Immature natural killer cell (primary cell): Measurements from ENCODE around the gene STARD8. TPM values are rescaled to one million over a fixed set of nuclear protein-coding genes. Genes with fewer than 3 reads are reported as not detected.
"Not testable (repeated sequence)": the region's sequence is repeated elsewhere in the genome, so short reads cannot be mapped to it uniquely, and the experiment has no call there.

Experiments used
- DNase-seq, 3 donors: peaks; one replicate each; pipeline ENCODE4 v3.0.0; 2022; ENCODE audit warnings: mixed read lengths in 1 of 3
- H3K27ac Mint-ChIP-seq, 6 donors: one replicate each; pipeline ENCODE4 v1.8.0; 2020; ENCODE audit warnings: mixed read lengths in 6 of 6, mild to moderate bottlenecking in 5 of 6, inconsistent platforms in 4 of 6, moderate library complexity in 3 of 6
- H3K27me3 Mint-ChIP-seq, 3 donors: one replicate each; pipeline ENCODE4 v1.8.0; 2020 to 2021; ENCODE audit warnings: low read depth in 3 of 3, mild to moderate bottlenecking in 3 of 3, mixed read lengths in 3 of 3, moderate library complexity in 3 of 3, inconsistent platforms in 1 of 3
- H3K36me3 Mint-ChIP-seq, 3 donors: one replicate each; pipeline ENCODE4 v1.8.0; 2020; ENCODE audit warnings: mixed read lengths in 3 of 3, inconsistent platforms in 2 of 3, mild to moderate bottlenecking in 2 of 3
- H3K4me1 Mint-ChIP-seq, 2 donors: one replicate each; pipeline ENCODE4 v1.8.0; 2020; ENCODE audit warnings: inconsistent platforms in 2 of 2, mild to moderate bottlenecking in 2 of 2, mixed read lengths in 2 of 2, moderate library complexity in 1 of 2
- H3K4me3 Mint-ChIP-seq, 5 donors: one replicate each; pipeline ENCODE4 v1.8.0; 2020; ENCODE audit warnings: mild to moderate bottlenecking in 5 of 5, mixed read lengths in 5 of 5, inconsistent platforms in 3 of 5, moderate library complexity in 3 of 5
- H3K9me3 Mint-ChIP-seq, 6 donors: one replicate each; pipeline ENCODE4 v1.8.0; 2020; ENCODE audit warnings: mild to moderate bottlenecking in 6 of 6, mixed read lengths in 6 of 6, inconsistent platforms in 4 of 6, moderate library complexity in 3 of 6
- polyA plus RNA-seq, 3 donors: library from polyadenylated mRNA; unstranded; fragments of 300-500 nt; fragmentation: Illumina TruSeq; gene quantifications; one replicate each; pipeline ENCODE4 v1.2.3, GENCODE V29; 2021

Gene STARD8
- polyA plus RNA-seq, 3 donors from 2014 or later, result 0.22 to 0.27 TPM; not detected in 1

GRCh38 chrX:68686097-68686977 is 38.9 kb downstream of the STARD8 start:
- DNase-seq, result no peak
- H3K9me3 Mint-ChIP-seq, result peaks cover 0 to 4% (median 0%) of the 10 kb centered on the region in 6 donors
- peak overlapping the region; percentile 41 to 80 (median 74) for H3K4me3 Mint-ChIP-seq
- peaks cover 8 to 10% of the 10 kb centered on the region in 2 donors for H3K4me1 Mint-ChIP-seq
- no peak overlapping the region for H3K27ac Mint-ChIP-seq
- no peaks in the 10 kb centered on the region for H3K36me3 Mint-ChIP-seq
- peaks cover 0 to 18% (median 2%) of the 10 kb centered on the region in 3 donors for H3K27me3 Mint-ChIP-seq

DNA sequence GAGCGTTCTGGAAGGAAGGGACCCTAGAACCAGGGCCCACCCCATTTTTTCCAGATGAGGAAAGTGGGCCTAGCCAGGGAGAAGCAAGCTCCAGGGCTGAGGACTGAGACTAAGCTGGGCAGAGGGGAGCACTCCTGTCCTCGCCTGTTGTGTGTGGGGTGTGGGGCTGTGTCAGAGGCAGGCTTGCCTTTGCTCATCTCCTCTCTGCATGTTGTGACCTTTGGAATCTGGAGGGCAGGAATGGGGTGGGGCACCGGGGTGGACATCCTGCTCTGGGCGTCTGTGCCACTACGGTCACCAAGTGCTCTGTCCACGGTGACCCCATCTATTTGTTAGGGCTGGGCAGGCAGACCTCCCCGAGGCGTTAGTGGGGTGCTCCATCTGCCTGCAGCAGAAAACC is 41.5 kb downstream of the STARD8 start:
- H3K4me3 Mint-ChIP-seq, H3K9me3 Mint-ChIP-seq, H3K27ac Mint-ChIP-seq, H3K4me1 Mint-ChIP-seq, DNase-seq, H3K36me3 Mint-ChIP-seq: not testable (repeated sequence)
- peaks cover 0 to 15% (median 2%) of the 10 kb centered on the region in 3 donors for H3K27me3 Mint-ChIP-seq

- no peak overlapping the region for H3K27ac Mint-ChIP-seq
- peaks cover 8 to 11% of the 10 kb centered on the region in 2 donors for H3K4me1 Mint-ChIP-seq
- H3K4me3 Mint-ChIP-seq, result no peak overlapping the region
These were observed 43.6 kb downstream of the STARD8 start for GRCh38 chrX:68690936-68691501.

GRCh38 chrX:68691921-68692320 is 44.5 kb downstream of the STARD8 start:
- Mint-ChIP-seq H3K36me3 (no peaks in the 10 kb centered on the region), H3K27ac (peak overlapping the region in 1 of 6 donors; percentile 77), H3K4me3 (peak overlapping the region in 1 of 5 donors; percentile 26), H3K4me1 (peaks cover 2 to 6% of the 10 kb centered on the region in 2 donors), H3K27me3 (peaks cover 0 to 9% (median 2%) of the 10 kb centered on the region in 3 donors), H3K9me3 (no peaks in the 10 kb centered on the region)
- no peak for DNase-seq

More at GRCh38 chrX:68690936-68691501, 43.6 kb downstream of the STARD8 start:
- H3K9me3 Mint-ChIP-seq, result peaks cover 0 to 2% (median 0%) of the 10 kb centered on the region in 6 donors
- peaks cover 0 to 11% (median 2%) of the 10 kb centered on the region in 3 donors for H3K27me3 Mint-ChIP-seq
- H3K36me3 Mint-ChIP-seq, result no peaks in the 10 kb centered on the region
- DNase-seq, result no peak

- Mint-ChIP-seq H3K4me3 (peak overlapping the region in 2 of 5 donors; percentile 31 to 43), H3K9me3 (no peaks in the 10 kb centered on the region), H3K27ac (no peak overlapping the region), H3K27me3 (peaks cover 0 to 9% (median 2%) of the 10 kb centered on the region in 3 donors), H3K36me3 (no peaks in the 10 kb centered on the region), H3K4me1 (peaks cover 0 to 5% of the 10 kb centered on the region in 2 donors)
- no peak for DNase-seq
These were observed 45.2 kb downstream of the STARD8 start for GRCh38 chrX:68692651-68693050.

GRCh38 chrX:68693481-68694434 is 46.3 kb downstream of the STARD8 start:
- H3K27ac Mint-ChIP-seq, result no peak overlapping the region

DNA sequence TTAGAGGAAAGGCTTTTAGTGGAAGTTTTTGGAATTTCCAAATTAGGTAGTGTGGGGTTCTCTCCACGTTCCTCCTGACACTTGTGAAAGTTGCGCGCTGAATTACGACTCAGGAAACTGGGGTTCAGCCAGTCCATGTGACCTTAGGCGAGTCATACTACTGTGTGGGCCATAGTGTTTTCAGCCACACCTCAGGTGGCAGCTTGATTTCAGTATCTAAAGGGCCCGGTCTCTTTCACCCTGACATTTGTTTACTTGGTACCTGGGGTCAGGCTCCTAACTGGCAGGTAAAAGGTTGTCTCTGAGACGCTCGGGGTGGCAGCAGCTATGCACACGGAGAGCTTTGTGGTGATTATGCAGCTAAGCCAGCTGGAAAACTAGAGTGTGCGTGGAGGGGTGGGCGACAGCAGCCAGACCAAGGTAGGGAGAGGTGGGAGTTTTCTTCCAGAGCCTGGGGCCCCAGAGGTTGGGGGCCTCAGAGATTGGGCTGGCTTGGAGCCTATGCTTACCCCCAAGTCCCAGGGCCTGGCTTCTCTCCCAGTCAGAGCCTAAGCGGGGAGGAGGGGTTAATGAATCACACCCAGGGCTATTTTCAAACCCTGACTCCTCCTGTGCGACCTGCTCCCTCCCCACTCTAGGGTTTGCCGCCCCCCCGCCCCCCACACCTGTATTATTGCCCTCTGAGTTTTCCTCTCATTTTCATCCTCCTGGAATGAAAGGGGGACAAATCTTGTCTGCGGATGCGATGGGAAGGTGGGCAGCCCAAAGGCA is 47.2 kb downstream of the STARD8 start:
- no peak for DNase-seq
- H3K27me3 Mint-ChIP-seq, result peaks cover 2 to 9% (median 4%) of the 10 kb centered on the region in 3 donors
- peak overlapping the region; percentile 52 to 77 (median 60) for H3K4me3 Mint-ChIP-seq
- no peak overlapping the region for H3K27ac Mint-ChIP-seq
- H3K4me1 Mint-ChIP-seq, result peaks cover 0 to 5% of the 10 kb centered on the region in 2 donors
- no peaks in the 10 kb centered on the region for H3K9me3 Mint-ChIP-seq
- no peaks in the 10 kb centered on the region for H3K36me3 Mint-ChIP-seq

More at GRCh38 chrX:68693481-68694434, 46.3 kb downstream of the STARD8 start:
- peak in 1 of 3 donors; percentile 2 for DNase-seq
- Mint-ChIP-seq H3K36me3 (no peaks in the 10 kb centered on the region), H3K4me3 (peak overlapping the region; percentile 52 to 77 (median 65)), H3K4me1 (peaks cover 0 to 5% of the 10 kb centered on the region in 2 donors), H3K27me3 (peaks cover 2 to 9% (median 3%) of the 10 kb centered on the region in 3 donors), H3K9me3 (no peaks in the 10 kb centered on the region)

GRCh38 chrX:68695206-68695845 is 47.9 kb downstream of the STARD8 start:
- H3K36me3 Mint-ChIP-seq, result no peaks in the 10 kb centered on the region
- no peak overlapping the region for H3K27ac Mint-ChIP-seq
- no peak for DNase-seq
- H3K4me1 Mint-ChIP-seq, result peaks cover 0 to 5% of the 10 kb centered on the region in 2 donors
- H3K9me3 Mint-ChIP-seq, result no peaks in the 10 kb centered on the region
- H3K4me3 Mint-ChIP-seq, result peak overlapping the region in 3 of 5 donors; percentile 23 to 33 (median 24)
- H3K27me3 Mint-ChIP-seq, result peaks cover 2 to 6% (median 4%) of the 10 kb centered on the region in 3 donors

DNA sequence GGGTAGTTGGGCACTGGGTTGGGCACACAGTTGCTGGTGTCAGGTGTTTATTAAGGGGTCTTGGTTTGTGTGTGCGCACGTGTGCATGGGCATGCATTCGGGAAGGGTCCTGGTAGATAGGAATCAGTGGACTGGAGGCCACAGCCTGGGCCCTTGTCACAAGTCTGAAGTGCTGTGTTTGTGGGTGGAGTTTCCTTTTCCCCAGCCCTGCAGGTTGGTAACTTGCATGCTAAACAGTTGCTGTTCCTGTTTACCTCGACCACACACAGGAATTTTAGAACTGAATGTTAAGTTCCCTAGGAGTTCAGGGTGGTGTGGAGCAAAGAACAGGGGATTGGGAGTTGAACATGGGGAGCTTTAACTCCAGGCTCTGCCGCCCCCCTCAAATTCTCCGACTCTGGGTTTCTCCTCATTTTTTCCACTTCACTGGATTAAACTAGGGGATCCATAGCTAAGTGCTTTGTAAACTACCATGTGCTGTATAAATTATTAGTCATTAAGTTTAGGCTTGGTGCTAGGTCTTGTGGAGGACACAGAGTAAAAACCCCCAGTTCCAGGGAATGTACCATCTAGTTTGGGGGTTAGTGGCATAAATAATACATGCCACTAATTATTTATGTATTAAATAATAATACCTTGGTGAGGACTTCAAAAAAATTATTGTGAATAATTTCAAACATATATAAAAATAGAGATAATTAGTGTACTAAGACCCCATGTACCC is 49.0 kb downstream of the STARD8 start:
- Mint-ChIP-seq H3K27me3 (peaks cover 4 to 5% (median 4%) of the 10 kb centered on the region in 3 donors), H3K4me3 (peak overlapping the region in 1 of 5 donors; percentile 30), H3K4me1 (peaks cover 0 to 5% of the 10 kb centered on the region in 2 donors), H3K9me3 (no peaks in the 10 kb centered on the region), H3K27ac (no peak overlapping the region), H3K36me3 (no peaks in the 10 kb centered on the region)
- DNase-seq, result no peak

DNA sequence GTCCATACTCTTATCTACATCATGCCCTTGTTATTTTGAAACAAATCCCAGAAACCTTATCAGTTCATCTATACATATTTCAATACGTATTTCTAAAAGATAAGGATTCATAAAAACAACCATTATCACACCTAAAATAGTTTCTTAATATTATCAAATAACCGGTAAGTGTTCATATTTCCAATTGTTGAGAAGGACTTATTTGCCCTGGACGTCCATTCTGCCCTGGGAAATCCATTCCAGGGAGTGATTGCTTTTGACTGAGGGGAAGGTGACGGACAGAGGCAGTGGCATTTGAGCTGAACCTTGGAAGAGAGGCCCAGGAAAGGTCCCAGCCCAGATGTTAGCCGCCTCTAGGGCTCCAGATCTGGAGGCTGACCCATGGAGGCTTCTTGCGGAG is 49.6 kb downstream of the STARD8 start:
- DNase-seq, result no peak
- H3K36me3 Mint-ChIP-seq, result no peaks in the 10 kb centered on the region
- no peaks in the 10 kb centered on the region for H3K9me3 Mint-ChIP-seq
- H3K27me3 Mint-ChIP-seq, result peaks cover 4 to 5% (median 4%) of the 10 kb centered on the region in 3 donors
- H3K27ac Mint-ChIP-seq, result no peak overlapping the region
- no peak overlapping the region for H3K4me3 Mint-ChIP-seq
- H3K4me1 Mint-ChIP-seq, result peaks cover 0 to 5% of the 10 kb centered on the region in 2 donors

DNA sequence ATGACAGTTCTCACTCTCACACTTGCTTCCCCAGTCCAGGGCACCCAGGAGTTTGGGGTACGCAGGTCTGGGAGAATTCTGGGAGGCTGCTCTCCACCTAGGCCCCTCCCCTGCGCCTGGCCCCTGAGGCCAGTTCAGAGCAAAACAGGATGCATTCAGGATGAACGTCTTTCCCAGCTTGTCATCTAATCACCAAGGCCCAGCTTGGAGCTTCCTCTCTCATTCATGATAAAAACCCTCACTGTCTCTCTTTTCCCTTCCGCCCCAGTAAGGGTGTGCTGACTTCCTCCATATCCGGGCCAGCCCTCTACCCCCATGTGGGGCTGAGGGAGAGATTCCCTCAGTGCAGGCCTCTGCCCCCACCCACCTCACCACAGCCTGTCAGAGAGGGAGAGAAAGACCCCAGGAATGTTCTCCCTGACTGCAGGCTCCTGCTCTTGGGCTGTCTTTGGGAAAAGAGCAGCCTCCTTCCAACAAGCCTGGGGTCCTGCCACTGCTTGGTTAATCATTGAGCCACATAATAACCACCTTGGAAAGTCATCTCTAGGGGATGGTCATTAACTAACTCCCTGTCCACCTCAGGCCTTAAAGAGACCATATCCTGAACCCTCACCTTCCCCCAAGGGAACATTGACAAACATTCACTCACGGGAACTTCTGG is 50.1 kb downstream of the STARD8 start:
- peaks cover 0 to 5% of the 10 kb centered on the region in 2 donors for H3K4me1 Mint-ChIP-seq
- H3K4me3 Mint-ChIP-seq, result no peak overlapping the region
- no peak overlapping the region for H3K27ac Mint-ChIP-seq
- no peaks in the 10 kb centered on the region for H3K9me3 Mint-ChIP-seq
- no peaks in the 10 kb centered on the region for H3K36me3 Mint-ChIP-seq
- H3K27me3 Mint-ChIP-seq, result peaks cover 4 to 5% (median 4%) of the 10 kb centered on the region in 3 donors
- DNase-seq, result no peak
